Right atrium auricular region (tissue), 2 donors: ENCODE results near the gene GUCY2C. TPM values are rescaled to one million over a fixed set of nuclear protein-coding genes. Genes with fewer than 3 reads are reported as not detected.

Experiments
- DNase-seq: peaks from one replicate; pipeline ENCODE4 v3.0.0-alpha.2; 2019; ENCODE audit warnings: low spot score
- H3K27ac ChIP-seq, 2 donors: fragments of 200-600 bp; sonication (generic); 1 replicate in 1 of 2; 2 replicates in 1 of 2; pipeline ENCODE4 v1.5.1; 2016 to 2019
- H3K27me3 ChIP-seq, 2 donors: fragments of 200-600 bp; sonication (generic); one replicate each; pipeline versions ENCODE4 v1.5.1 to v1.6.0; 2017 to 2019
- H3K36me3 ChIP-seq: fragments of 200-600 bp; sonication (generic); one replicate; pipeline ENCODE4 v1.5.1; 2016
- H3K4me1 ChIP-seq, 2 donors: fragments of 200-600 bp; sonication (generic); one replicate each; pipeline versions ENCODE4 v1.5.1 to v1.6.0; 2017 to 2019
- H3K4me3 ChIP-seq, 2 donors: fragments of 200-600 bp; sonication (generic); 1 replicate in 1 of 2; 2 replicates in 1 of 2; pipeline ENCODE4 v1.5.1; 2017 to 2019; ENCODE audit warnings: mild to moderate bottlenecking in 1 of 2, moderate library complexity in 1 of 2
- H3K9me3 ChIP-seq, 2 donors: fragments of 200-600 bp; sonication (generic); one replicate each; pipeline ENCODE4 v1.5.1; 2019
- CTCF ChIP-seq, 2 donors: fragments of 200-600 bp; sonication (generic); IDR thresholded peaks; one replicate each; pipeline ENCODE4 v1.5.1; 2019; ENCODE audit warnings: antibody characterized with exemption in 2 of 2
- total RNA-seq, 2 donors: library from RNA; depleted of rRNA; stranded (reverse); fragments of >200 nt; gene quantifications; one replicate each; pipeline ENCODE4 v1.1.0, GENCODE V29; 2016

Gene GUCY2C
- total RNA-seq, 2 donors from 2014 or later: not detected

- DNase-seq: no peak
- H3K27me3 ChIP-seq: no peaks in the 10 kb centered on the region
- no peak for TF ChIP-seq CTCF (IDR thresholded peaks at IDR 0.05)
- H3K4me1 ChIP-seq: no peaks in the 10 kb centered on the region
- peaks cover 0 to 17% of the 10 kb centered on the region in 2 donors for H3K9me3 ChIP-seq
- no peaks in the 10 kb centered on the region for H3K36me3 ChIP-seq
- no peak overlapping the region for H3K4me3 ChIP-seq
- H3K27ac ChIP-seq: no peak overlapping the region
Measured at GRCh38 chr12:14729586-14729985, 33.2 kb upstream of the GUCY2C start.

GRCh38 chr12:14723763-14724162, 27.4 kb upstream of the GUCY2C start:
- no peak overlapping the region for H3K27ac ChIP-seq
- no peaks in the 10 kb centered on the region for H3K36me3 ChIP-seq
- no peak overlapping the region for H3K4me3 ChIP-seq
- no peaks in the 10 kb centered on the region for H3K27me3 ChIP-seq
- peak; percentile 64 for DNase-seq
- no peaks in the 10 kb centered on the region for H3K4me1 ChIP-seq
- no peaks in the 10 kb centered on the region for H3K9me3 ChIP-seq
- TF ChIP-seq CTCF (IDR thresholded peaks at IDR 0.05): peak; percentile 38 to 76

- peak; percentile 10 to 62 for TF ChIP-seq CTCF (IDR thresholded peaks at IDR 0.05)
- no peak overlapping the region for H3K27ac ChIP-seq
- H3K4me1 ChIP-seq: no peaks in the 10 kb centered on the region
- no peaks in the 10 kb centered on the region for H3K9me3 ChIP-seq
- DNase-seq: no peak
- H3K27me3 ChIP-seq: no peaks in the 10 kb centered on the region
- no peak overlapping the region for H3K4me3 ChIP-seq
- no peaks in the 10 kb centered on the region for H3K36me3 ChIP-seq
Measured at GRCh38 chr12:14716848-14717444, 20.5 kb upstream of the GUCY2C start.

- no peak overlapping the region for H3K27ac ChIP-seq
- no peaks in the 10 kb centered on the region for H3K9me3 ChIP-seq
- H3K27me3 ChIP-seq: no peaks in the 10 kb centered on the region
- H3K36me3 ChIP-seq: no peaks in the 10 kb centered on the region
- no peak for TF ChIP-seq CTCF (IDR thresholded peaks at IDR 0.05)
- H3K4me1 ChIP-seq: no peaks in the 10 kb centered on the region
- DNase-seq: no peak
- no peak overlapping the region for H3K4me3 ChIP-seq
Measured at GRCh38 chr12:14714437-14714836, 18.0 kb upstream of the GUCY2C start.

- no peak overlapping the region for H3K4me3 ChIP-seq
- H3K27me3 ChIP-seq: no peaks in the 10 kb centered on the region
- no peak for TF ChIP-seq CTCF (IDR thresholded peaks at IDR 0.05)
- H3K36me3 ChIP-seq: no peaks in the 10 kb centered on the region
- DNase-seq: no peak
- H3K4me1 ChIP-seq: no peaks in the 10 kb centered on the region
- no peaks in the 10 kb centered on the region for H3K9me3 ChIP-seq
- H3K27ac ChIP-seq: no peak overlapping the region
Measured at GRCh38 chr12:14710632-14711320, 14.4 kb upstream of the GUCY2C start.
